GM12864 (cell line): Measurements from ENCODE around the gene NPL.
A peak's percentile ranks its signal among the peaks of the same experiment; 100 is the strongest.

ENCODE experiments used
- DNase-seq: peaks from one replicate; pipeline ENCODE4 v3.0.0-alpha.2; 2011; ENCODE audit warnings: low read depth
- H3K4me3 ChIP-seq: 2 replicates; pipeline ENCODE4 v1.5.1; 2011; ENCODE audit warnings: mild to moderate bottlenecking, low read depth, low read length, control low read depth
- CTCF ChIP-seq: IDR thresholded peaks from 2 replicates; pipeline ENCODE4 v1.5.1; 2011; ENCODE audit warnings: low read depth, mild to moderate bottlenecking, moderate library complexity, low read length, control low read depth, inconsistent platforms; ENCODE audit errors: missing control alignments

NPL gene

GRCh38 chr1:182755632-182756031 is 33.9 kb upstream of the NPL start:
- TF ChIP-seq CTCF: no peak
- DNase-seq: no peak
- H3K4me3 ChIP-seq: no peak overlapping the region

- no peak for DNase-seq
- H3K4me3 ChIP-seq: no peak overlapping the region
- TF ChIP-seq CTCF: no peak
Observed at GRCh38 chr1:182756423-182756822, 33.1 kb upstream of the NPL start.

DNA sequence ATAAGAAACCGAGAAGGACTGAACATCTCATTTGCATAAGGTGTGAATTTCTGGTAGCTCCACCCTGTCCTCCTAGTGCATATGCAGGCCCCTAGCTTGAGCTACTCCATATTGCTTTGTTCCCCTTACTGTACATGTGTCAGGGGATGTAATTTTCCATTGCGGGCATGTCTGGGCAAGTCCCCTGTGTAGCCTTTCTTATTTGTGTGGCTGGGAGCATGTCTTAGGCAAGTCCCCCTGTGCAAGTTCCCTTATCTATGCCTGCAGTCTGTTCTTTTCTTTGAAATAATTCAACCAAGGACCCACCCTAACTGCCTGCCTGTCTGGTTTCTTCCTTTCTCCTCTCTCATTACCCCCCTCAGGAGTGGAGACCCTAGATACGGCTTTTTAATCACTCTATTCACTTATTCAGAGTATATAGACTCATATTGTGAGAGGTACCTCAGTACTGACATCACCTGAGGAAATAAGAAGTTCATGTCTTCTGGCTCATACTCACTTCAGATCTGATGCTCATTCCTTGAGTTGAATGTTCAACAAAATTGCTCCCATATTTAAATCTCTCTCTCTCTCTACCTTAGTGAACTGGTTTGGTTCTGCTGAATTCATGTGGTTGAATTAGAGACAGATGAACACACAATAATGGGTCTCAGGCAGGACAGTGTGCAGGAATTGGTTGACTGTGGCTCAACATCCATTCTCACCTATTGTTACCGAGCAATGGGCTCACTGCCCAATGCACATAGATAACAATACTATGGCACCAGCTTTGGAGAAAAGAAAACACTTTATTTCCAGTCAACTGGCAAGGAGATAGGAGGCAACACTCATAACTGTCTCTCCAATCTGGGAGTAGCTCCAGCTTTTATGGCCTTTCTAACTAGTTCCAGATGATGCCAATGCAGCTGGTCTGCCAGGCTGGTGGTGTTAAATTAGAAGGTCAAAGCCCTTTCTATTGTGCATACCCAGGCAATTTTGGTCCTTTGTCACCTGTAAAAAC is 27.9 kb upstream of the NPL start:
- DNase-seq: peak; percentile 4
- TF ChIP-seq CTCF: no peak
- H3K4me3 ChIP-seq: no peak overlapping the region

DNA sequence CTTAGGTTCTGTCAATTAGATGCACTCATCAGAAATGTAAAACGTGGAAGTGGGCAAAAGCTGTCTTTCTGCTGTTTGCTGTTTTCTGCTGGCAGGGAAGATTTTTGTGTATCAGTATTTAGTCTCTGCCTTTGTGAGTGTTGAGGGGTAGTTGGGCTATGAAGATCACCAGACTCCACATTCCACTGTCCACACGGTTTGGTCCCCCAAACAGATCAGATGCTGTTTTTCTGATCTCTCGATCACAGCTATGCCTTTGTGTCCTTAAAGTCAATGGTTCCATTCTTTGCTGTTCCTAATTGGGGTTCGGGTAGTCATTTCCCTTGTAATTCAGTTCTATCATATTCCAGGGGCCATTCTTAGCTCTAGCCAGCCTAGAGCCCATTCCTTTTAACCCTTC is 27.0 kb upstream of the NPL start:
- TF ChIP-seq CTCF: no peak
- H3K4me3 ChIP-seq: no peak overlapping the region
- DNase-seq: no peak

GRCh38 chr1:182764029-182764727 is 25.4 kb upstream of the NPL start:
- no peak for TF ChIP-seq CTCF
- no peak overlapping the region for H3K4me3 ChIP-seq
- DNase-seq: no peak

DNA sequence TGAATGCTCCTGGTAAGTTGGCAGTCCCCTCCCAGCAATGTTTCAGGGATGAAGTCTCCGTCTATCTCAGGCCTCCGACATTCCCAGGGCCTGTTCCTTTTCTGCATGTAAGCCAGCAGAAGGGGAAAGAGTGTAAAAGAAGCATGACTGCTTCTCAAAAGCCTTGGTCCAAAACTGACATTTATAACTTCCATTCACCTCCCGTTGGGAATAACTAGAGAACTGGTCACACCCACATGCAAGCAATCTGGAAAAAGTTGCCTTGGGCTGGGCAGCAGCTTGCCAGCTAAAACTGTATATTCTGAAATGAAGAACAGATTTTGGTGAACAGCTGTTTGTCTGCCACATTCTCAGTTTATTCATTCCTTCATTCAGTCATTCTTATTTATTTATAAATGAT is 24.2 kb upstream of the NPL start:
- TF ChIP-seq CTCF: no peak
- H3K4me3 ChIP-seq: no peak overlapping the region
- DNase-seq: no peak
